HG03442 (cell line): ENCODE measurements around the gene SLC5A1.
"Not testable (repeated sequence)": the region's sequence is repeated elsewhere in the genome, so short reads cannot be mapped to it uniquely, and the experiment has no call there.

ENCODE experiments used
- ATAC-seq: cut with Tn5 transposase; IDR thresholded peaks from one replicate; pipeline ENCODE4 v1.9.1; 2021; ENCODE audit warnings: mild to moderate bottlenecking, moderate library complexity; ENCODE audit not compliant: unreplicated experiment

Gene SLC5A1

DNA sequence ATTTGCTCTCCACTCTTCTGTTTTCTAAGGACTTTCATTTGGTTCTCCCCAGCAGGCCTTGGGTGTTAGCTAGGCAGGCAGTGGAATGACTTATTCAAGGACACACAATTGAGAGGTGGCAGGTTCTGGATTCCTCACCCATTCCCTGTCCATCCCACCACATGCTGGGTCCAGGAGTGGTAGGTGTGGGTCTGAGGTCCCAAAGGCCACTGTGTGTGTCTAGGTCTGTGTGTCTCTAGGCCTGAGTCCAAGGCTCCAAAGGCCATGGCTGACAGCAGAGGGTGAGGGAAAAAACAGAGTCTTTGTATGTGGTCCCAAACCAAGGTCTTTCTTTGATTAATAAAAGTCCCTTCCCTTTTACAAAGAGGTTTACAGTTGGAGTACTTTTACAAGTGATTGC lies 40.8 kb downstream of the SLC5A1 start:
- no peak for ATAC-seq

DNA sequence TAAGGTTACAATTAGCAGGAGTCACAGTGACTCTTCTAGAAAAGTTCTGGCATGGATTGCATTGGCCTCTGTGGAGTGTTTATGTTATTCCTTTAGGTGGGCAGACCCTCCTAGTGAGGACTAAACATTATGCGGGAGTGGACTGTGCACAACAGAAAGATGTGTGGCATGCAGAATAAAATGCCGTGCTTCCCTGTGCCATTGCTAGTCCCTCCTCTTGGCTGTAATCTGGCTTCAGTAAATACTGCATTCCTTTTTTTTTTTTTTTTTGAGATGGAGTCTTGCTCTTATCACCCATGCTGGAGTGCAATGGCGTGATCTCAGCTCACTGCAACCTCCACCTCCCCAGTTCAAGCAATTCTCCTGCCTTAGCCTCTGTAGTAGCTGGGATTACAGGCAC lies 45.0 kb downstream of the SLC5A1 start:
- no peak for ATAC-seq

DNA sequence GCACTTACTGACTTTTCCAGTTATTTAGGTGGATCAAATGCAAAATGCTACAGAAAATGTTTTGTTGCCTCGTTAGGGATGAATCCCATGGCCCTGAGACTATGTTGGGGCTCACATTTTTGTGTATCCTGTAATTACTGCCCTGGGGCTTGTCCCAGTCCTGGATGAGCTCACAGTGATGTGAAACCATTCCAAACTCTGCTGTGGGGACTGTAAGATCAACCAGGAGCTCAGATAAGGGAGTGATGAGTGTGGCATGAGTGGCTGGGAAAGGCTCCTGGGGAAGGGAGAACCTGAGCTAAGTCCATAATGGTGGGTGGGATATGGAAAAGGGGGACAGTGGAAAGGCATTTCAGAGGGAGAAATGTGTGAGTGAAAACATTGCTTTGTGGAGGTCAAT lies 54.0 kb downstream of the SLC5A1 start:
- ATAC-seq, result no peak

DNA sequence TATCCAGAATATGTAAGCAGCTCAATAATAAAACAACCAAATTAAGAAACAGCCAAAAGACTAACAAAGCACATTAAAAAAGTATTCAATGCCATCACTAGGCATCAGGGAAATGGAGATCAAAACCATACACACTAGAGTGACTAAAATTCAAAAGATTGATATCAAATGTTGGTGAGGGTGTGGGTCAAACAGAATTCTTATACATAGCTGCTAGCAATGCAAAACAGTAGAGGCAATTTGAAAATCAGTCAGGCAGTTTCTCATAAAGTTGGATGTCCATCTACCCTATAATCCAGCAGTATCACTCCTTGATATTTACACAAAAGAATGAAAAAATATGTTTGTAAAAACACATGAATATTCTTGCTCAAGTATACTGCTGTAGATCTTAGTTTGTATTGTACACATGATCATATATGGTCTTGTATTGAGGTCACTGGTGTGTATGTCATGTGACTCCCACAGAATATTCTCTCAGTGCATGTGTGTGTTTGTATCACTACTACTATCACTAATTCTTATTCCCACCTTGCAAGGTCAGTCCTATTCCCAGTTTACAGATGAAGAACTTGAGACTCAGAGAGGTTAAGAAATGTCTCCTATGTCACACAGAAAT lies 54.9 kb downstream of the SLC5A1 start:
- ATAC-seq, result no peak

DNA sequence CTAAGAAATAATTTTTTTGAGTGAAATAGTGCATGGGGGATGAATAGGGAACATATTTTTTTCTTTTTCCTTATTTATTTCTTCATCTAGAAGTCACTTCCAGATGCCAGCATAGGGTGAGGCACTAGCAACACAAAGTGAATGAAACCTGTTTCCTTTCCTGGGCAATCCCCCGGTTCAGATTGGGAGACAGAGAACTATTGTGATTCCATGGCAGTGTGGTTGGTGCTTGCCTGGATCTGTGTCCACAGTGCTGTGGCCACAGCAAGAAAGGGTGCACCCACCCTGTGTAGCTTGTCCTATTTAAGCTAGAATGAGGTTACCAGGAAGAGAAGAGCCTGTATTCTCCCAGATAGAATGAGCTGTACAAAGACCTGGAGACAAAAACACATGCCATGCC lies 57.6 kb downstream of the SLC5A1 start:
- no peak for ATAC-seq

DNA sequence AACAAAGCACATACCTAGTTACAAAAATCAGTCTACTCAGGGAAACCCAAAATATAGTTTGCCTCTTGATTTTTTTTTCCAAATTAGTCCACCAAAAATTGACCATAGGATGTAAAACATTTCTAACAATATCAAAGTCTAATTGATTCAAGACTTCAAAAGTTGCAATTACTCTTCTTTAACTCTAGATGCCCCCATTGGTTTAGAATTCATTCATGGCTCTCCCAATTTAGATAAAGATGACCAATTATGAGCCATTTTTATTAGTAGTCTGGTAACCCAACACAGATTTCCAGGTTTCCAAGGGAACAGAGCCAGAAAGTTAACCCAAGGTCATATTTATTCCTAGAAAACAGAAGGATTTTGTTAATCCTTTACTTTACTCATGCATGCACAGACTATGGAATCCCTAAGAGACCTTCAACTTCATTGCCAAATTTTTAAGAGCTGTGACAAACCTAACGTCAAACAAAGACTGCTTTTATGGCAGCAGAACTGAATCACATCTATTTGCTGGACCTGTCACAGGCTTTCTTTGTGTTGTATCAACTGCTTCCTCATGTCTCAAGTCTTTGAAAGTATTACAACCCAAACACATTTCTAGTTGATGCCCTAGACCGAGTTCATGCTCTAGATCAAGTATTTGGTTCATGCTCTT lies 60.7 kb downstream of the SLC5A1 start:
- ATAC-seq, result no peak

DNA sequence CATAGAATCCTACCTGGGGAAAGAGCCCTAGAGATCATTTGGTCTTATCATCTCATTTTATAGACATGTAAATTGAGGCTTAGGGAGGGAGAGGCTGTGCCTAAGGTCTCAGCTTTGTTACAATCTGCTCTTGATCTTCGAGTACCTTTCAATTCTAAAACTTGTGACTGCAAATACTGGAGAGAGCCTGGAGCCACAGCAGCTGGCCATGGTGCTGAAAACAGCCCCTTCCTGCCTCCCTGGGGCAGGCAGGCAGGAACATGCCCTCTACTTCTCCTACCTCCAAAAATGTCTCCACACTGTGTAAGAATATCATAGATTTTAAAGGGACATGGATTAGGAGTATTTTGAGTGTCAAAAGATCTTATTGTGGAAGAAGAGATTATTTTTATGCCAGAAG lies 63.9 kb downstream of the SLC5A1 start:
- no peak for ATAC-seq

DNA sequence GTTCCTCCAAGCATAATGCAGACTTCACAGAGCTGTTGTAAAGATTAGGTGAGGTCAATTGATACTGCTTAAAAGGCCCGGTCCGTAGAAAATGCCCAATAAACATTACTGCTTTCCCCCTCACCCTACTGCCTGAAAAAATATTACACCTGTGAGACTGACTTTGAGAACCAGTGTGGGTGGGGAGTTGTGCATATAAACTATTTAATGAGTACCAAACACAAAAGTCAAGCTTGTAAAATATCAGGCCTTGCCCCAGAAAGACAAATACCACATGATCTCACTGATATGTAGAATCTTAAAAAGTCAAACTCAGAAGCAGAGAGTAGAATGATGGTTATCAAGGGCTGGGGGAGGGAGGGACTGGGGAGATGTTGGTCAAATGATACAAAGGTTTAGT lies 69.3 kb downstream of the SLC5A1 start:
- no peak for ATAC-seq

DNA sequence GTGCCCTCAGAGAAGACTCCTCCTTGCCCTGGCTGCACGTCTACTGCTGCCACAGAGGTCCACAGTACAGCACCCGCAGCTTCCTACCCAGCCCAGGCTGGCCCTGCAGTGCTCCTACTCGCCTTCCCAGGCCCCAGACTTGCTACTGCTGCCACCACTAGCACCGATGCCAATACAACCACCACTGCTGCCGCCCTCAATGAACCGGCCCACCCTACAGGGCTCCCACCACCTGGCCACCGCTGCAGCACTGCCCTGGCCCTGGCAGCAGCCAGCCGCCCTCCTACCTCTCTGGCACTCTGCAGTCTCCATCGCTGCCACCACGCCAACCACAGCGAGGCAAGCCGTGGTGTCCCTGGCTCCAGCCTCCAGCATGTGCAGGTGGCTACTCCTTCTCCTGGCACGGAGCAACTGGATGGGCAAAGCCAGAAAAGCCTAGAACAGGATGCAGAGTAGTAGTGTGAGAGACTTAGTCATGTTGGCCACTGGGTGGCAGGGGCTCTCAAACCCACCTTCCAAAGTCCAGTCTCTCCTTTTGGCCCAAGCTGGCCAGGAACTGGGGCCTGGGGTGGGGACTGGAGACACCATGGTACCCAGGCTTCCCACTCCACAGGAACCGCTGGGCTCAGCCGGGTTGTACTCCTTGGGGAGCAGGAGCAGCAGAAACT lies 76.6 kb downstream of the SLC5A1 start:
- no peak for ATAC-seq

DNA sequence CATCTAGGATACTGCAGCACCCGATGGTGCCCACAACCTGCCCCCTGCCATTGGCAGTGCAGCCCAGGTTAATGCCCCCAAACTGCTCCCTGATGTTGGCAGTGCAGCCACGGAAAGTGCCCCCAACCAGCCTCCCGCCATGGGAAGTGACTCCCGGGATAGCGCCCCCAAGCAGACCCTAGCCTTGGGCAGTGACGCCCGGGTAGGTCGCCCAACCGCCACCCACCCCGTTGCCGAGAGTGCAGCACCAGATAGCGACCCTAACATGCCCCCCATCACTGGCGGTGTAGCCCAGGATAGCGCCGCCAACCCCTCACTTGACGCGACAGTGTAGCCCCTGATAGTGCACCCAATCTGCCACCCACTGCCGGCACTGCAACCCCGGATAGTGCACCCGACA lies 77.5 kb downstream of the SLC5A1 start:
- no peak for ATAC-seq

DNA sequence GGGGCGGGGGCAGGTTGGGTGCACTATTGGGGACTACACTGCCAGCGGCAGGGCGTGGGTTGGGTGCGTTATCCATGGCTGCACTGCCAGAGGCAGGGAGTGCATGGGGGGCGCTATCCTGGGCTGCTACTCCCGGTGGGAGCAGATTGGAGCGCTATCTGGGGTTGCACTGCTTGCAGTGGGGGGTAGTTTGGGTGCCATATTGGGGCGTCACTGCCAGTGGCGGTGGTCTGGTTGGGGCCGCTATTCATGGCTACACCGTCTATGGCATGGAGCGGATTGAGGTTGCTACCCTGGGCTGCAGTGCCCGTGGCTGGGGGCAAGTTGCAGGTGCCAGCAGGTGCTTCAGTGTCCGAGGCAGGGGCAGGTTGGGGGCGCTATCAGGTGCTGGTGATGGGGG lies 79.8 kb downstream of the SLC5A1 start:
- no peak for ATAC-seq

DNA sequence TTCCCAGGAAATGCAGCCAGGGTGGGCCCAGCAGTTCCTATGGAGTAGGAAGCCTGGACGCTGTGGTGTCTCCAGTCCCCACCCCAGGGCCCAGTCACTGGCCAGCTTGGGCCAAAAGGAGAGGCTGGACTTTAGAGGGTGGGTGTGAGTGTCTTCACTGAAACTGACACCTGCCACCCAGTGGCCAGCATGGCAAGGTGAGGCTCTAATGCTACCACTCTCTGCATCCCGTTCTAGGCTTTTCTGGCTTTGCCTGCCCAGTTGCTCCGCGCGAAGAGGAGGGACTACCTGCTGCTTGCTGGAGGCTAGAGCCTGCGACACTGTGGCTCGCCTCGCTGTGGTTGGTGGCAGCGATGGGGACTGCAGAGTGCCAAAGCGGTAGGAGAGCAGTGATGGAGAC lies 80.6 kb downstream of the SLC5A1 start:
- ATAC-seq, result no peak

DNA sequence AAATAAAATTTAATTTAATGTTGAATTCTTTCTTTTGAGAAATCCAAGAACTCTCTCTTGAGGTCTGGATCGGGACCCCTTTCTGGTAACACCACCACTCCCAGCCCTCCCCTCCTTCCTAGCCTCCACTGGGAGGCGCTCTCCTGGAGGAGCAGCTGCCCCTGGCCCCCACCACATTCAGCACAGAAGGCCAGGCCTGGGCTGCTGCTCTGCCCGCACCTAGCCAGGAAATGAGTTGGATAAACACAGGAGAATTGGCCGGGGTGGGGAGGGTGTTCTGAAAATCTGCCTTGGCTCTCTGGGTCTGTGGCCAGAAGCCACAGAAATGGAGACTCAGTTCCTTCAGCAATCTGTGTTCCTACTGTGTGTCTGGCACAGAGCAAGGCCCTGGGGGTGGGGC lies 84.8 kb downstream of the SLC5A1 start:
- ATAC-seq, result no peak

DNA sequence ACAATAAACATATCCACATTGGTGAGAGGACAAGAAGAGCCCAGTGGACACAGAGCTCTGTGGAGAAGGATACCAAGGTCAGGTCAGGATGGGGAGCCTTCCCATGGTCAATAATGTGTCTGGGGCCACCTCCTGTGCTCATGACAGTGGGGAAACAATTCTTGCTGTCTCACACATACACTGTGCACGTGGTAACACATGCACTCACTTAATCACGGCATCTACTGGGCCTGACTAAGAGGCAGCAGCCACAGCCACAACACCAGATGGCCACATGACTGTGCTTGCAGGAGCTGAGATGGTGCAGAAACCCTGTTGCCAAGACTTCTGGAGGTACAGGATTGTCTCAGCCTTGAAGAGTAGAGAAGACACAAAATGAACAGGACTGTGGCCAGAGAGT lies 87.4 kb downstream of the SLC5A1 start:
- ATAC-seq, result no peak

DNA sequence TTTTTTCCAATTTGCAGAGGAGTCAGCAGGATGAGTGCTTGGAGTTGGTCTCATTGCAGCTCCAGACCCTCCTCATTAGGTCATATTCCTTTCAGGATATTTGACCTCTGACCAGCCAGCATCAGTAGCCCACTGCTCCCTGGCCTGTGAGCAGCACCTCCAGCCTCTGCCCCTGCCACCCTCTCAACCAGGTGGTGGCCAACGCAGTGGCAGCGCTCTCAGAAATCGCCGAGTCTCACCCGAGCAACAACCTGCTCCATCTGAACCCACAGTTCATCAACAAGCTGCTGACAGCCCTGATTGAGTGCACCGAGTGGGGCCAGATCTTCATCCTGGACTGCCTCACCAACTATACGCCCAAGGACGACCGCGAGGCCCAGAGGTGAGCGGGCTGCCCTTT lies 89.1 kb downstream of the SLC5A1 start:
- ATAC-seq, result no peak

DNA sequence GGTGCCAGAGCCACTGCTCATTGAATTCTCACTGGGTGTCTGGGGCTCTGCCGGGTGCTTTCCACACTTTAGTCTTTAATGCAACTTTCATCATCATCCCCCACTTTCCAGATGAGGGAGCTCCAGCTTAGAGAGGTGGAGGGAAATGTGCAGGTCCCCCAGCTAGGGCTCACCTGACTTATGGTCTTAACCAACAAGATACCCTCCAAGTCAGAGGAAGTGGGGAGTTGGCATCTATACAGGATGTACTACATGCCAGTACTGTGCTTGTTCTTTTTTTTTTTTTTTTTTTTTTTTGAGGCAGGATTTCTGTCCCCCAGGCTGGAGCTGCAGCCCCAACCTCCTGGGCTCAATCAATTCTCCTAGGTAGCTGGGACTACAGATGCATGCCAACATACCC lies 89.7 kb downstream of the SLC5A1 start:
- no peak for ATAC-seq

DNA sequence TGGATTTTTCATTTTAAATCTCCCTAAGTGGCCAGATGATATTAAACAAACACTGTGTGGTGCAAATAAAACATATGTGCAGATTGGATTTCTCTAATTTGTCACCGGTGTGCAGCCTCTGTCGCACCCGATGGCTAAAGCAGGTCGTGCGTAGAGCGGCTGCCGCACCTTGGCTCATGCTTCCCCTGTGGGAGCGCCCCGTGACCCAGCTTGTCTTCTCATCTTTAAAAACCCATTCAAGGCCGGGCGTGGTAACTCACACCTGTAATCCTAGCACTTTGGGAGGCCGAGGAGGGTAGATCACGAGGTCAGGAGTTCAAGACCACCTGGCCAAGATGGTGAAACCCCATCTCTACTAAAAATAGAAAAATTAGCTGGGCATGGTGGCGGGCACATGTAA lies 91.7 kb downstream of the SLC5A1 start:
- not testable (repeated sequence) for ATAC-seq

DNA sequence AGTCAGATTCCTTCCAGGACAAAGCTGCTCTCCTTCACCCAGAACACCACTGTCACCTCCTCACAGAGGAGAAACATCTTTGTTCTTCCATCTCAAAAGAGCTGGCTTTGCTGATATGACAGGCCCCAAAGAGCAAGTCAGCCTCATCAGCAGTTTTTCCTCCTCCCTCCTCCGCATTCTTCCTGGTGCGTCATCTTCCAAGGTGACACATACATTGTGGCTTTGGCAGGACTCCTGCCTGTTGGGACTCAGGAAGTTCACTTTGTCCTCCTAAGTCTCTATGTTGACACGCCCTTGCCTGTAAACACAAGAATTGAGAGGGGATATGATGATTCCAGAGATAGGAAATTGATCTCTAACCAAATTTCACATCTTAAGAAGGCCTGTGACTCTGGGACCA lies 92.9 kb downstream of the SLC5A1 start:
- not testable (repeated sequence) for ATAC-seq

DNA sequence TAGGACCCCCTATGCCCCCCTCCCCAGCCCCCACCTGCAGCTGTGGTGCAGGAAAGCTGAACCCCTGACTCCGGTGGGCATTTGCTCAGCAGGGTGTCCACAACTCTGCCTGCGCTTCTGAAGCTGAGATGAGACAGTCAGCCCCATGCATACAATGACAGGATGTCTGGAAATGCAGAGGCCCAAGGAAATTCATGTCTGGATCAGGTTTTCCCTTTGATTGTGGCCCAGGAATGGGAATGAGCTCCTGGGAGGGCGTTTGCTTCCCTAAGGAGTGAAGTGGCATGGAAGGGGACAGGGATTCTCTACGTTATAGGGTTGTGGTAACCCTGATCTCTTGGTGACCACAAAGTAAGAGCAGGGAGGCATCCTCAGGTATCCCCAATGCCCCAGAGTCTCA lies 93.8 kb downstream of the SLC5A1 start:
- ATAC-seq, result not testable (repeated sequence)

DNA sequence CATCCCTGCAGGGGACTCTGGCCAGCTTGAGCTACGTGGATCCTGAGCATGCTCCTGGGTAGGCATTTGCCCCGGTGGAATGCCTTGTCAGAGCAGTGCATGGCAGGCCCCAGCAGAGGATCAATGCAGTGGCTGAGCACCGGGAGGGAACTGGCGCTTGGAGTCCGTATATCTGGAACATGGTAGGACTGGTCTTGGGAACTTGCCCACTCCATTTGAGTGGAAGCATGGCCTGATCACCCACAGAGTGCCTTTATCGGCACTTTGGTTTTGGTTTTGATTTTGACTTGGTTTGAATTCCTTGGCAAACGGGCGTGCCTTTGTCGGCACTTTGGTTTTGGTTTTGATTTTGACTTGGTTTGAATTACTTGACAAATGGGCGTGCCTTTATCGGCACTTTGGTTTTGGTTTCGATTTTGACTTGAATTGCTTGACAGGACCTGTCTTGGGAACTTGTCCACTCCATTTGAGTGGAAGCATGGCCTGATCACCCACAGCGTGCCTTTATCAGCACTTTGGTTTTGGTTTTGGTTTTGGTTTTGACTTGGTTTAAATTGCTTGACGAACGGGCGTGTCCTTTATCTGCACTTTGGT lies 94.8 kb downstream of the SLC5A1 start:
- not testable (repeated sequence) for ATAC-seq

DNA sequence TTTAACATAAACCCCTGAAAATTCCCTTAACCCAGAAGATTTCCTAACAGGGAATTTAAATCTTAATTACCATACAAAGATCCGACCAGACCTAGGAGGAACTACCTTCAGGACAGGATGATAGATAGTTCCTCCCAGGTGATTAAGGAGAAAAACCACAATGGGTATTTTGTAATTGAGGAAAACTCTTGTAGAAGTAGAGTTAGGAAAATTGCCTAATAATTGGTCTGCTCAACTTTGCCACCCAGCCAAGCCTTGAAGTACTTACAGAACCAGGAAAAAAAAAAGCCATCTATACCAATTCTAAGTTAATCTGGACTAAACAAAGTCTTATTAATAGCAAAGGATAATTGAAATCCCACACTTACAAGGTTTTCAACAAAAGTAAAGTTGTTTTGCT lies 95.5 kb downstream of the SLC5A1 start:
- not testable (repeated sequence) for ATAC-seq

DNA sequence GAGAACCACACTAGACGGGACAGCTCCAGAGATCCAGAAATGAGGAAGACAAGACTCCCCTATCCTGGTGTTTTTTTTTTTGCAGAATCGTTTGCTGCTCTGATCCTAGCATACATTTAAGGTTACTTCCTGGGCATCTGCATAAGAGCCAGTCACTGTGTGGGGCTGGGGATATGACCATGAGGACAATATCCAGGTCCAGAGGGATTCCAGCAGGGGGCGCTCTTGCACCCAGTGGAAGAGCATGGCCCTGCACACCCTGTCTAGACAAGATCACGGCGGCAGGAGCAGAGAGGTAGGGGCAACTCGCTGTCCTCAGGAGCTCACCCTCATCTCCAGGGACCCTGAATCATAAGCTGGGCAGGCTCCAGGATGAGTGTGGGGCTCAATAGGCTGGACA lies 97.6 kb downstream of the SLC5A1 start:
- not testable (repeated sequence) for ATAC-seq
